H1 (cell line): Measurements from ENCODE around the gene IQCH. TPM values are rescaled to one million over a fixed set of nuclear protein-coding genes. Genes with fewer than 3 reads are reported as not detected.

Source experiments
- CTCF ChIA-PET: fragments of 300-600 bp; sonication (Branson Sonifier 250); formaldehyde crosslinking; loops from one replicate; lab custom pipeline; 2021; ENCODE audit not compliant: partially characterized antibody; lab: Charles Lee
- POLR2A ChIA-PET: fragments of 300-600 bp; sonication (Branson Sonifier 250); formaldehyde crosslinking; loops from one replicate; lab custom pipeline; 2021; ENCODE audit warnings: inconsistent platforms; ENCODE audit not compliant: partially characterized antibody; lab: Charles Lee
- DNase-seq, 2 experiments: peaks; one replicate each; pipeline versions ENCODE4 v3.0.0 to v3.0.0-alpha.2; 2010 to 2022; ENCODE audit warnings: low spot score in 2 of 2, low read depth in 1 of 2, mixed read lengths in 1 of 2
- FAIRE-seq: peaks from 2 replicates; lab custom pipeline; 2011; peaks lifted over from hg19 to GRCh38; lab: Jason Lieb, UNC
- H2AFZ ChIP-seq: 2 replicates; pipeline ENCODE4 v1.8.1; 2012; ENCODE audit warnings: low read length, inconsistent platforms
- H2AK5ac ChIP-seq: 2 replicates; pipeline ENCODE4 v1.6.1; 2013; ENCODE audit warnings: low read depth, low read length
- H2BK120ac ChIP-seq: replicated peaks from 2 replicates; pipeline ENCODE3; 2013; ENCODE audit warnings: low read depth, low read length, inconsistent platforms
- H2BK12ac ChIP-seq: 2 replicates; pipeline ENCODE4 v1.6.1; 2013; ENCODE audit warnings: low read depth, low read length
- H2BK15ac ChIP-seq: 2 replicates; pipeline ENCODE4 v1.6.1; 2013; ENCODE audit warnings: low read length
- H2BK20ac ChIP-seq: 2 replicates; pipeline ENCODE4 v1.6.1; 2013; ENCODE audit warnings: low read length
- H2BK5ac ChIP-seq: 2 replicates; pipeline ENCODE4 v1.6.1; 2013; ENCODE audit warnings: low read depth, low read length
- H3K14ac ChIP-seq: 2 replicates; pipeline ENCODE4 v1.6.1; 2013; ENCODE audit warnings: inconsistent platforms; ENCODE audit not compliant: insufficient read length
- H3K18ac ChIP-seq: 2 replicates; pipeline ENCODE4 v1.6.1; 2013; ENCODE audit warnings: low read length; ENCODE audit errors: extremely low read depth
- H3K23ac ChIP-seq: 2 replicates; pipeline ENCODE4 v1.6.1; 2013; ENCODE audit warnings: inconsistent platforms; ENCODE audit not compliant: insufficient read length
- H3K23me2 ChIP-seq: 2 replicates; pipeline ENCODE4 v1.6.1; 2013; ENCODE audit warnings: low read depth, low read length
- H3K27ac ChIP-seq: 2 replicates; pipeline ENCODE4 v1.6.1; 2011; ENCODE audit warnings: low read depth, low read length, inconsistent platforms
- H3K27me3 ChIP-seq, 4 experiments: replicated peaks in 1 of 4; 1 replicate in 1 of 4; 2 replicates in 3 of 4; pipeline versions ENCODE4 v1.6.1 to v1.8.1; 2011 to 2013; ENCODE audit warnings: low read length in 3 of 4, mild to moderate bottlenecking in 3 of 4, inconsistent platforms in 2 of 4, mixed read lengths in 2 of 4, moderate library complexity in 1 of 4; ENCODE audit not compliant: control insufficient read depth in 3 of 4, insufficient read depth in 3 of 4; ENCODE audit errors: extremely low read depth in 1 of 4
- H3K36me3 ChIP-seq, 4 experiments: 2 replicates each; pipeline versions ENCODE4 v1.6.1 to v1.8.1; 2011 to 2013; ENCODE audit warnings: mild to moderate bottlenecking in 4 of 4, low read length in 3 of 4, moderate library complexity in 2 of 4, control low read depth in 1 of 4, inconsistent platforms in 1 of 4; ENCODE audit not compliant: insufficient read depth in 4 of 4, control insufficient read depth in 2 of 4
- H3K4ac ChIP-seq: replicated peaks from 2 replicates; pipeline ENCODE3; 2013; ENCODE audit warnings: low read length, low read depth, mixed read lengths, inconsistent platforms; ENCODE audit not compliant: insufficient read length
- H3K4me1 ChIP-seq, 4 experiments: replicated peaks in 1 of 4; 1 replicate in 1 of 4; 2 replicates in 3 of 4; pipeline versions ENCODE4 v1.6.1 to v1.8.1; 2011 to 2013; ENCODE audit warnings: low read length in 3 of 4, inconsistent platforms in 2 of 4, mixed read lengths in 1 of 4; ENCODE audit not compliant: insufficient read depth in 4 of 4, control insufficient read depth in 3 of 4
- H3K4me2 ChIP-seq, 2 experiments: 2 replicates each; pipeline versions ENCODE4 v1.6.1 to v1.8.1; 2011 to 2013; ENCODE audit warnings: low read depth in 2 of 2, low read length in 2 of 2, control low read depth in 1 of 2, inconsistent platforms in 1 of 2, mild to moderate bottlenecking in 1 of 2; ENCODE audit not compliant: insufficient read depth in 1 of 2
- H3K4me3 ChIP-seq, 4 experiments: fragments of 200-600, 300-600 bp in 1 of 4; sonication (generic), shearing (Covaris generic), sonication (Bioruptor Twin) in 1 of 4; 2 replicates each; pipeline versions ENCODE4 v1.5.1 to v1.8.1; 2011 to 2016; ENCODE audit warnings: low read length in 4 of 4, low read depth in 3 of 4, control low read depth in 2 of 4, inconsistent platforms in 2 of 4, mild to moderate bottlenecking in 2 of 4, mixed read lengths in 1 of 4, moderate library complexity in 1 of 4; ENCODE audit not compliant: insufficient read depth in 2 of 4; ENCODE audit errors: extremely low read depth in 1 of 4
- H3K56ac ChIP-seq: replicated peaks from 2 replicates; pipeline ENCODE3; 2013; ENCODE audit warnings: low read depth, mild to moderate bottlenecking, mixed read lengths, low read length, inconsistent platforms; ENCODE audit not compliant: insufficient read length
- H3K79me1 ChIP-seq: 2 replicates; pipeline ENCODE4 v1.6.1; 2013; ENCODE audit warnings: low read depth, low read length, control low read depth
- H3K79me2 ChIP-seq, 2 experiments: 2 replicates each; pipeline versions ENCODE4 v1.6.1 to v1.8.1; 2012 to 2013; ENCODE audit warnings: low read length in 2 of 2, mild to moderate bottlenecking in 2 of 2, inconsistent platforms in 1 of 2; ENCODE audit not compliant: insufficient read depth in 2 of 2, control insufficient read depth in 1 of 2
- H3K9ac ChIP-seq, 4 experiments: replicated peaks in 1 of 4; 1 replicate in 1 of 4; 2 replicates in 3 of 4; pipeline versions ENCODE4 v1.6.1 to v1.8.1; 2011 to 2013; ENCODE audit warnings: low read depth in 3 of 4, low read length in 3 of 4, control low read depth in 2 of 4, mild to moderate bottlenecking in 2 of 4, moderate library complexity in 2 of 4, inconsistent platforms in 1 of 4; ENCODE audit errors: extremely low read depth in 1 of 4
- H3K9me3 ChIP-seq, 2 experiments: 2 replicates each; pipeline versions ENCODE4 v1.6.1 to v1.8.1; 2012 to 2013; ENCODE audit warnings: mild to moderate bottlenecking in 2 of 2, moderate library complexity in 2 of 2, control low read depth in 1 of 2, inconsistent platforms in 1 of 2, low read depth in 1 of 2, low read length in 1 of 2, mixed read lengths in 1 of 2; ENCODE audit not compliant: insufficient read depth in 2 of 2
- H4K20me1 ChIP-seq, 2 experiments: replicated peaks in 1 of 2; 2 replicates each; pipeline versions ENCODE3 to v1.8.1; 2011 to 2013; ENCODE audit warnings: inconsistent platforms in 2 of 2, low read length in 2 of 2, mild to moderate bottlenecking in 1 of 2; ENCODE audit not compliant: insufficient read depth in 2 of 2, control insufficient read depth in 1 of 2
- H4K5ac ChIP-seq: 2 replicates; pipeline ENCODE4 v1.6.1; 2013; ENCODE audit warnings: low read length, low read depth, mixed read lengths, inconsistent platforms; ENCODE audit not compliant: insufficient read length
- H4K8ac ChIP-seq: 2 replicates; pipeline ENCODE4 v1.8.0; 2013; ENCODE audit warnings: mild to moderate bottlenecking, moderate library complexity, low read length, inconsistent platforms; ENCODE audit not compliant: insufficient read depth; ENCODE audit errors: extremely low read depth
- H4K91ac ChIP-seq: replicated peaks from 2 replicates; pipeline ENCODE3; 2013; ENCODE audit warnings: low read length, mixed read lengths, inconsistent platforms; ENCODE audit not compliant: insufficient read length
- ASH2L ChIP-seq: fragments of 200-600, 300-600 bp; sonication (generic); IDR thresholded peaks from one replicate; pipeline ENCODE4 v1.7.1; 2017; ENCODE audit warnings: low read length
- ATF3 ChIP-seq: IDR thresholded peaks from 2 replicates; pipeline ENCODE4 v1.6.1; 2011; ENCODE audit warnings: low read depth, mild to moderate bottlenecking, low read length; ENCODE audit not compliant: insufficient read depth
- CEBPB ChIP-seq: IDR thresholded peaks from 2 replicates; pipeline ENCODE4 v1.6.1; 2012; ENCODE audit warnings: low read depth, low read length
- CREB1 ChIP-seq: IDR thresholded peaks from 2 replicates; pipeline ENCODE4 v1.6.1; 2012; ENCODE audit warnings: inconsistent platforms
- CTBP2 ChIP-seq: IDR thresholded peaks from 2 replicates; pipeline ENCODE4 v1.7.0; 2011; ENCODE audit warnings: borderline replicate concordance, mild to moderate bottlenecking, moderate library complexity, mixed read lengths, low read length; ENCODE audit not compliant: insufficient read depth, insufficient read length
- FOSL1 ChIP-seq: IDR thresholded peaks from 2 replicates; pipeline ENCODE4 v1.6.1; 2011; ENCODE audit warnings: mild to moderate bottlenecking, low read depth, low read length, moderate library complexity; ENCODE audit not compliant: insufficient read depth
- GTF2F1 ChIP-seq: IDR thresholded peaks from 2 replicates; pipeline ENCODE4 v1.6.1; 2012; ENCODE audit warnings: low read depth, low read length, improper control_type of control experiment, borderline replicate concordance
- KDM4A ChIP-seq: IDR thresholded peaks from one replicate; pipeline ENCODE4 v1.7.1; 2012; ENCODE audit warnings: low read depth, mild to moderate bottlenecking, moderate library complexity, low read length, inconsistent platforms; ENCODE audit not compliant: severe bottlenecking
- MAFK ChIP-seq: IDR thresholded peaks from 2 replicates; pipeline ENCODE4 v1.6.1; 2012; ENCODE audit warnings: low read depth, mild to moderate bottlenecking, improper control_type of control experiment, low read length
- MAX ChIP-seq: IDR thresholded peaks from 2 replicates; pipeline ENCODE4 v1.6.1; 2012; ENCODE audit warnings: inconsistent platforms
- NRF1 ChIP-seq: IDR thresholded peaks from 2 replicates; pipeline ENCODE4 v1.6.1; 2011; ENCODE audit warnings: mild to moderate bottlenecking, low read depth, low read length, improper control_type of control experiment
- POLR2AphosphoS5 ChIP-seq: IDR thresholded peaks from 2 replicates; pipeline ENCODE4 v1.6.1; 2011; ENCODE audit warnings: low read depth, low read length
- SIRT6 ChIP-seq: IDR thresholded peaks from one replicate; pipeline ENCODE4 v1.7.1; 2012; ENCODE audit warnings: low read length, inconsistent platforms
- TAF7 ChIP-seq: optimal IDR thresholded peaks from 2 replicates; pipeline ENCODE3; 2011; ENCODE audit warnings: low read depth, mild to moderate bottlenecking, inconsistent platforms, low read length, moderate library complexity, borderline replicate concordance
- WGBS, 2 experiments: shearing (Covaris generic) in 1 of 2; methylation state at CpG; one replicate each; pipeline versions ENCODE4 v1.1.6 to v1.1.7; 2013 to 2015; ENCODE audit warnings: low lambda C conversion rate in 2 of 2, mixed read lengths in 2 of 2, inconsistent platforms in 1 of 2, low coverage in 1 of 2, missing lambda C conversion rate in 1 of 2; ENCODE audit not compliant: insufficient replicate concordance in 2 of 2, insufficient coverage in 1 of 2, insufficient read length in 1 of 2; ENCODE audit errors: extremely low coverage in 1 of 2, missing lambda C conversion rate in 1 of 2; 5-methylcytosine and 5-hydroxymethylcytosine counted together
- polyA plus RNA-seq, 7 experiments: library from polyadenylated mRNA; depleted of rRNA in 3 of 7; stranded (reverse) in 5 of 7; unstranded in 2 of 7; fragments of >200 nt in 5 of 7; fragments of 200-250 nt in 2 of 7; gene quantifications; 1 replicate in 5 of 7; 2 replicates in 1 of 7; 4 replicates in 1 of 7; pipeline versions ENCODE4 v1.2.1 to v1.2.3, GENCODE V29; 2011 to 2013; ENCODE audit warnings: missing spikeins in 2 of 7, mixed read lengths in 2 of 7
- total RNA-seq: library from RNA; stranded (reverse); fragmentation: NEBNext Ultra II Directional; extraction: Animal tissue kit (Norgen Biotek cat#: 25700); gene quantifications from 2 replicates; pipeline ENCODE4 v1.2.1, GENCODE V29; 2021

IQCH gene
- total and polyA plus RNA-seq, 2 of the 8 experiments (the other 6 are each of a cell fraction or from before 2014, with no cell fraction given) = 0.60 to 1.9 TPM

- Histone ChIP-seq H4K91ac (no peak overlapping the region), H3K4me1 (peaks cover 0 to 18% (median 6%) of the 10 kb centered on the region in 4 experiments; a peak in 6 of 7 replicates), H3K23ac (no peak overlapping the region), H3K4me2 (no peak overlapping the region), H3K79me1 (peaks cover 2% of the 10 kb centered on the region; the same call in 1 of the 2 replicates), H3K9ac (0 out of 7 replicates have a peak overlapping the region, but pooled peaks of 1 of the 4 experiments have one; percentile 28), H2AK5ac (no peak overlapping the region), H3K56ac (no peak overlapping the region), H2BK12ac (no peak overlapping the region), H2BK15ac (peak overlapping the region; percentile 73; the same call in 1 of the 2 replicates), H2AFZ (no peak overlapping the region), H3K23me2 (no peaks in the 10 kb centered on the region), H2BK5ac (no peak overlapping the region), H3K14ac (no peak overlapping the region), H3K18ac (no peak overlapping the region), H4K20me1 (no peaks in the 10 kb centered on the region), H4K5ac (no peak overlapping the region), H3K9me3 (no peaks in the 10 kb centered on the region), H3K79me2 (no peaks in the 10 kb centered on the region), H3K27ac (no peak overlapping the region), H2BK120ac (no peak overlapping the region), H4K8ac (no peak overlapping the region), H3K36me3 (peaks cover 0 to 8% (median 2%) of the 10 kb centered on the region in 4 experiments; a peak in 3 of 8 replicates), H3K4me3 (no peak overlapping the region), H3K4ac (no peak overlapping the region), H3K27me3 (no peaks in the 10 kb centered on the region), H2BK20ac (no peak overlapping the region)
- FAIRE-seq = no peak
- DNase-seq = no peak
- ChIA-PET POLR2A (interaction anchor here (0.7 kb wide), 1 partner anchor 139 kb away, joined by 3 read pairs; no protein-coding TSS in a partner anchor), CTCF (no interaction called here)
- 95% methylated on average over 3 of the region's 4 CpGs; no CpG with 5 or more reads in 1 of the 2 experiments for WGBS, 2 experiments
- no peak for TF ChIP-seq MAFK
- TF ChIP-seq ASH2L = no peak
- no peak for TF ChIP-seq TAF7
- no peak for TF ChIP-seq SIRT6
- TF ChIP-seq KDM4A = no peak
- TF ChIP-seq FOSL1 = no peak
- no peak for TF ChIP-seq ATF3
- no peak for TF ChIP-seq POLR2AphosphoS5
- TF ChIP-seq CEBPB = no peak
- no peak for TF ChIP-seq CTBP2
- TF ChIP-seq GTF2F1 = no peak
- TF ChIP-seq MAX = no peak
- TF ChIP-seq NRF1 = no peak
- TF ChIP-seq CREB1 = no peak
Measured at GRCh38 chr15:67550522-67550921, 295.9 kb downstream of the IQCH start.
